NB4 (cell line): ENCODE results near the gene ABCG1.

Source experiments
- DNase-seq: peaks from one replicate; pipeline ENCODE4 v3.0.0; 2010; ENCODE audit warnings: low read depth
- H3K4me3 ChIP-seq: one replicate; pipeline ENCODE4 v1.5.1; 2011; ENCODE audit warnings: mild to moderate bottlenecking, low read depth, low read length, moderate library complexity
- CTCF ChIP-seq: IDR thresholded peaks from one replicate; pipeline ENCODE4 v1.5.1; 2012; ENCODE audit warnings: low read depth, low read length
- MAX ChIP-seq: IDR thresholded peaks from 2 replicates; pipeline ENCODE4 v1.6.1; 2011; ENCODE audit warnings: low read depth, low read length
- MYC ChIP-seq: IDR thresholded peaks from 2 replicates; pipeline ENCODE4 v1.6.1; 2011; ENCODE audit warnings: low read depth, low read length
- POLR2A ChIP-seq: IDR thresholded peaks from 2 replicates; pipeline ENCODE4 v1.6.1; 2011; ENCODE audit warnings: mild to moderate bottlenecking; ENCODE audit not compliant: insufficient read length; ENCODE audit errors: extremely low read depth

ABCG1 gene

GRCh38 chr21:42297377-42297776, 78.4 kb downstream of the ABCG1 start:
- no peak for TF ChIP-seq POLR2A
- no peak overlapping the region for H3K4me3 ChIP-seq
- DNase-seq, result no peak

- TF ChIP-seq CTCF (no peak), MYC (no peak), MAX (no peak), POLR2A (no peak)
- no peak overlapping the region for H3K4me3 ChIP-seq
- DNase-seq, result no peak
These were observed 79.3 kb downstream of the ABCG1 start for GRCh38 chr21:42298237-42298636.

GRCh38 chr21:42298657-42299056, 79.7 kb downstream of the ABCG1 start:
- no peak for DNase-seq
- no peak overlapping the region for H3K4me3 ChIP-seq
- TF ChIP-seq POLR2A (no peak), MYC (no peak), CTCF (no peak), MAX (no peak)

GRCh38 chr21:42299324-42300044, 80.5 kb downstream of the ABCG1 start:
- TF ChIP-seq CTCF (no peak), MYC (no peak), MAX (no peak), POLR2A (no peak)
- DNase-seq, result peak; percentile 46
- no peak overlapping the region for H3K4me3 ChIP-seq

GRCh38 chr21:42300045-42300583, 81.2 kb downstream of the ABCG1 start:
- DNase-seq, result no peak

More at GRCh38 chr21:42300045-42300583, 81.2 kb downstream of the ABCG1 start:
- no peak for TF ChIP-seq POLR2A
- TF ChIP-seq CTCF, result no peak
- no peak for TF ChIP-seq MYC
- TF ChIP-seq MAX, result no peak
- no peak overlapping the region for H3K4me3 ChIP-seq
